Spleen (tissue), 11 donors: Measurements from ENCODE around the gene SNX1. TPM values are rescaled to one million over a fixed set of nuclear protein-coding genes. Genes with fewer than 3 reads are reported as not detected.

Experiments used
- DNase-seq: peaks from one replicate; pipeline ENCODE4 v3.0.0-alpha.2; 2020
- H3K27ac ChIP-seq, 8 donors: fragments of 200-600 bp; sonication (generic) in 7 of 8; 1 replicate in 4 of 8; 2 replicates in 4 of 8; pipeline versions ENCODE4 v1.5.0 to v1.8.0; 2016 to 2021; ENCODE audit warnings: inconsistent platforms in 4 of 8, mild to moderate bottlenecking in 4 of 8, moderate library complexity in 1 of 8
- H3K27me3 ChIP-seq, 7 donors: fragments of 200-600 bp; sonication (generic) in 6 of 7; replicated peaks in 1 of 7; 1 replicate in 4 of 7; 2 replicates in 3 of 7; pipeline versions ENCODE4 v1.5.0 to v1.8.0; 2016 to 2021; ENCODE audit warnings: inconsistent platforms in 3 of 7, mild to moderate bottlenecking in 1 of 7
- H3K36me3 ChIP-seq, 6 donors: fragments of 200-600 bp; sonication (generic) in 5 of 6; 1 replicate in 4 of 6; 2 replicates in 2 of 6; pipeline versions ENCODE4 v1.5.0 to v1.8.0; 2016 to 2021; ENCODE audit warnings: inconsistent platforms in 2 of 6
- H3K4me1 ChIP-seq, 6 donors: fragments of 200-600 bp; sonication (generic) in 5 of 6; 1 replicate in 3 of 6; 2 replicates in 3 of 6; pipeline versions ENCODE4 v1.5.0 to v1.8.0; 2016 to 2021; ENCODE audit warnings: inconsistent platforms in 3 of 6
- H3K4me3 ChIP-seq, 8 donors: fragments of 200-600 bp; sonication (generic) in 7 of 8; 1 replicate in 4 of 8; 2 replicates in 4 of 8; pipeline versions ENCODE4 v1.5.0 to v1.8.0; 2016 to 2021; ENCODE audit warnings: inconsistent platforms in 4 of 8, mild to moderate bottlenecking in 4 of 8, moderate library complexity in 2 of 8
- H3K9me3 ChIP-seq, 8 donors: fragments of 200-600 bp; sonication (generic) in 7 of 8; 1 replicate in 4 of 8; 2 replicates in 4 of 8; pipeline versions ENCODE4 v1.5.0 to v1.8.0; 2016 to 2021; ENCODE audit warnings: inconsistent platforms in 4 of 8
- POLR2A ChIP-seq, 3 donors: fragments of 450-650 bp; IDR thresholded peaks; one replicate each; pipeline ENCODE4 v1.5.1; 2017; ENCODE audit warnings: antibody characterized with exemption in 3 of 3, mild to moderate bottlenecking in 1 of 3
- POLR2AphosphoS5 ChIP-seq, 3 donors: sonication (generic); formaldehyde crosslinking; IDR thresholded peaks; one replicate each; pipeline ENCODE4 v1.5.1; 2017; ENCODE audit warnings: antibody characterized with exemption in 3 of 3
- WGBS, 5 donors: extraction: QIAGEN DNeasy Blood & Tissue Kit in 3 of 5; methylation state at CpG; one replicate each; pipeline versions ENCODE4 v1.1.5 to v1.1.7; 2013 to 2018; 5-methylcytosine and 5-hydroxymethylcytosine counted together
- intact Hi-C: fragments of 100-400 bp; cut with DNase I; formaldehyde crosslinking; loops from one replicate; pipeline ENCODE4 v1.15.0; 2023; ENCODE audit warnings: low total_unique reads
- polyA plus RNA-seq, 3 donors: library from polyadenylated mRNA; stranded (reverse); fragments of 200-250 nt; gene quantifications; one replicate each; pipeline ENCODE4 v1.2.1, GENCODE V29; 2013
- total RNA-seq, 7 donors: library from RNA; depleted of rRNA in 3 of 7; stranded (reverse); fragments of >200 nt in 3 of 7; fragmentation: NEBNext Ultra II Directional in 4 of 7; extraction: Animal tissue kit (Norgen Biotek cat#: 25700) in 4 of 7; gene quantifications; one replicate each; pipeline versions ENCODE4 v1.1.0 to v1.2.1, GENCODE V29; 2016 to 2021
- TF ChIP-seq, protein P1 (sequence below), 11 experiments: fragments of 200-600 bp in 7 of 11; fragments of 450-650 bp in 4 of 11; sonication (generic) in 4 of 11; IDR thresholded peaks in 8 of 11; conservative IDR thresholded peaks in 3 of 11; 1 replicate in 7 of 11; 2 replicates in 4 of 11; pipeline versions ENCODE4 v1.4.0 to v1.8.0; 2016 to 2021; ENCODE audit warnings: antibody characterized with exemption in 11 of 11, inconsistent platforms in 4 of 11, mild to moderate bottlenecking in 1 of 11
- donor health status: healthy with polysubstance abuse.
- donor health status: DM: no; HTN: no; CAD: no; lungs with moderate emphysema.
- donor health status: DM: no; HTN: no; CAD: no.
- donor health status: Bipolar disorder and iron deficiency.
- donor health status: healthy.
- donor health status: DM: no; HTN: no; CAD: no.
- donor health status: DM: yes; HTN: yes; CAD: no.

The SNX1 gene
- total and polyA plus RNA-seq, 10 donors = 45.5 to 161 (median 112) TPM

DNA sequence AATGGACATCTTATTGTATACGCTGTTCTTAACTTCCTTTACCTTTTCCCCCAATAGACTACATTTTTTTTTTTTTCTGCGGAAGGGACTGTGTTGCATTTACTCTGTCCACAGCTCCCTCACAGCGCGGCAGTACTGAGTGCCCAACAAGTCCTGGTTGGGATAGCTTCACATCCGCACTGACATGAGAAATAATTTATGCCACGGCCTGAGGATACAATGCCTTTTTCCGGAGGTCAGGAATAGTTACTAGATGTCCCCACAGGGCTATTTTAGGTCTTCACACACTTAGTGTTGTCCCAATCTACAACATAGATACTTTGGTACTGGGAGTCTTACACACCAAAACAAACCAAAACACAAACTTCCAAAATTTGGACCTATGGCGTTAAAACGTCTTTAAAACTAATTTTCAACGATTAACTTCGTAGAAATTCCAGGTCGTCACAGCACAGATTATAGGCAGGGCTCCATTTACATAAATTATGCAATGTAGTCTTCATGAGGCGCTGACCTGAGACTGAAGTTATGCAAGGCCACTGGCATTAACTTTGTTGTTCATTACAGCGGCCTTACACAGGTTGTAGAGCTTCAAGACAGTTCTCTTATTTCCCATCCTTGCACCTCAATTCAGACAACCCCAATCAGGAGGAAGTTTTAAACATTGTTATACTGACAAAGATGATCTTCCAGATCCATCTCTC, 68.0 kb downstream of the SNX1 start:
- peaks cover 22 to 56% (median 53%) of the 10 kb centered on the region in 6 donors for H3K4me1 ChIP-seq
- intact Hi-C loops = no loop called here
- no peaks in the 10 kb centered on the region for H3K27me3 ChIP-seq
- H3K4me3 ChIP-seq = peak overlapping the region; percentile 88 to 96 (median 92)
- 22 to 26% (median 23%) methylated on average over 14 of the region's 14 CpGs for WGBS, 5 donors
- TF ChIP-seq, protein P1, sequence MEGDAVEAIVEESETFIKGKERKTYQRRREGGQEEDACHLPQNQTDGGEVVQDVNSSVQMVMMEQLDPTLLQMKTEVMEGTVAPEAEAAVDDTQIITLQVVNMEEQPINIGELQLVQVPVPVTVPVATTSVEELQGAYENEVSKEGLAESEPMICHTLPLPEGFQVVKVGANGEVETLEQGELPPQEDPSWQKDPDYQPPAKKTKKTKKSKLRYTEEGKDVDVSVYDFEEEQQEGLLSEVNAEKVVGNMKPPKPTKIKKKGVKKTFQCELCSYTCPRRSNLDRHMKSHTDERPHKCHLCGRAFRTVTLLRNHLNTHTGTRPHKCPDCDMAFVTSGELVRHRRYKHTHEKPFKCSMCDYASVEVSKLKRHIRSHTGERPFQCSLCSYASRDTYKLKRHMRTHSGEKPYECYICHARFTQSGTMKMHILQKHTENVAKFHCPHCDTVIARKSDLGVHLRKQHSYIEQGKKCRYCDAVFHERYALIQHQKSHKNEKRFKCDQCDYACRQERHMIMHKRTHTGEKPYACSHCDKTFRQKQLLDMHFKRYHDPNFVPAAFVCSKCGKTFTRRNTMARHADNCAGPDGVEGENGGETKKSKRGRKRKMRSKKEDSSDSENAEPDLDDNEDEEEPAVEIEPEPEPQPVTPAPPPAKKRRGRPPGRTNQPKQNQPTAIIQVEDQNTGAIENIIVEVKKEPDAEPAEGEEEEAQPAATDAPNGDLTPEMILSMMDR (IDR thresholded peaks at IDR 0.05 in 8 of 11, conservative IDR thresholded peaks at IDR 0.05 in 3 of 11) = no peak
- TF ChIP-seq POLR2AphosphoS5 (IDR thresholded peaks at IDR 0.05) (no peak), POLR2A (IDR thresholded peaks at IDR 0.05) (no peak)
- DNase-seq = no peak
- peak overlapping the region; percentile 76 to 96 (median 92) for H3K27ac ChIP-seq
- peaks cover 3 to 31% (median 25%) of the 10 kb centered on the region in 6 donors for H3K36me3 ChIP-seq
- no peaks in the 10 kb centered on the region for H3K9me3 ChIP-seq

DNA sequence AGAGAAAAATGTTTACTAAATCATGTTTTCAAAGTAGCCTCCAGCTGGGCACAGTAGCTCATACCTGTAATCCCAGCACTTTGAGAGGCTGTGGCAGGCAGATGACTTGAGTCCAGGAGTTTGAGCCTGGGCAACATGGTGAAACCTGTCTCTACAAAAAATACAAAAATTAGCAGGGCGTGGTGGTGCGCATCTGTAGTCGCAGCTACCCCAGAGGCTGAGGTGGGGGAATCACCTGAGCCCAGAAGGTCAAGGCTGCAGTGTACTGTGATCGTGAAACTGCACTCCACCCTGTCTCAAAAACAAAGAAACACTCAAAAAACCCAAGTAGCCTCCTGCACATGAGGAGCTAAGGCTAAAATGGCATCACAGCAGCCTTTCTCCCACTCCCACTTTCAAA, 68.7 kb downstream of the SNX1 start:
- WGBS, 5 donors = 61 to 86% (median 74%) methylated on average over 4 of the region's 4 CpGs
- no peaks in the 10 kb centered on the region for H3K9me3 ChIP-seq
- TF ChIP-seq POLR2A (IDR thresholded peaks at IDR 0.05) (no peak), POLR2AphosphoS5 (IDR thresholded peaks at IDR 0.05) (peak in 1 of 3 donors; percentile 19)
- peak overlapping the region in 7 of 8 donors; percentile 90 to 96 (median 93) for H3K27ac ChIP-seq
- DNase-seq = no peak
- H3K36me3 ChIP-seq = peaks cover 3 to 30% (median 19%) of the 10 kb centered on the region in 6 donors
- no peaks in the 10 kb centered on the region for H3K27me3 ChIP-seq
- H3K4me1 ChIP-seq = peaks cover 22 to 50% (median 46%) of the 10 kb centered on the region in 6 donors
- H3K4me3 ChIP-seq = peak overlapping the region in 1 of 8 donors; percentile 96
- intact Hi-C loops = no loop called here

DNA sequence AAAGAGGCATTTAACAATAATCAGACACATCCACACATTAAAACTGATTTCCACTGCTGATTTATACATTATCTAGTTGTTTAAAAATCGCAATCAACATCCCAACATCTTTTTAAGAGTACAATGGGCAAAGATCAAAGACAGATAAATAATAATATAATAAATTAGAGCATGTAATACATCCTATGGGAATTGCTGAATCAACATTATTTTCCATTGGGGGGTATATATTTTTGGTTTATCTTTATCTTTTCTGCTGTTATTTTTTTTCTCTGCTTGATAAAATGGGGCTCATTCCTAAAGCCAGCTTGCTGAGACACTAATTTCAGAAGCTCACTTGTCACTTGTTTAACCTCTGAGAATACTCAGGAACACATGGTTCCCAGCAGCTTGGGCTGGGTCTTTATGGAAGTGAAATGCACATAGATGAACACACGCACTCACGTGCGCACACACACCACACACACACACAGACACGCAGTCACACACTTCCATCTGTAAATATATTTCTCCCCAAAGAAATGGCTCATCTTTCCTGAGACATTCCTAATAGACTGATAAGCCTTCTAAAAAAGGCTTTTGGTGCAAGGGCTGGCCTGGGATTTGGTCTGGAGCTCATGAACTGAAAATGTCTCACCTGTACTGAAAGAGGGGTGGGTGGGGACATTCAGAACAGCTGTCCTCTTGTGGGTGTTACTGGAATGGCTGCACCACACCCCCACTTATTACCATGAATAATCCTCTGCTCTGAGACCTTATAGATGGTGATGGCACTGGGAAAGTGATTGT, 70.5 kb downstream of the SNX1 start:
- peaks cover 12 to 31% (median 28%) of the 10 kb centered on the region in 6 donors for H3K4me1 ChIP-seq
- H3K4me3 ChIP-seq = no peak overlapping the region
- WGBS, 5 donors = 93 to 96% (median 95%) methylated on average over 5 of the region's 5 CpGs
- DNase-seq = no peak
- peaks cover 0 to 30% (median 6%) of the 10 kb centered on the region in 6 donors for H3K36me3 ChIP-seq
- no peak overlapping the region for H3K27ac ChIP-seq
- TF ChIP-seq POLR2A (IDR thresholded peaks at IDR 0.05) = no peak
- TF ChIP-seq POLR2AphosphoS5 (IDR thresholded peaks at IDR 0.05) = peak in 1 of 3 donors; percentile 12
- TF ChIP-seq, protein P1 (IDR thresholded peaks at IDR 0.05 in 8 of 11, conservative IDR thresholded peaks at IDR 0.05 in 3 of 11) = no peak
- no peaks in the 10 kb centered on the region for H3K9me3 ChIP-seq
- H3K27me3 ChIP-seq = no peaks in the 10 kb centered on the region
- intact Hi-C loops = no loop called here

DNA sequence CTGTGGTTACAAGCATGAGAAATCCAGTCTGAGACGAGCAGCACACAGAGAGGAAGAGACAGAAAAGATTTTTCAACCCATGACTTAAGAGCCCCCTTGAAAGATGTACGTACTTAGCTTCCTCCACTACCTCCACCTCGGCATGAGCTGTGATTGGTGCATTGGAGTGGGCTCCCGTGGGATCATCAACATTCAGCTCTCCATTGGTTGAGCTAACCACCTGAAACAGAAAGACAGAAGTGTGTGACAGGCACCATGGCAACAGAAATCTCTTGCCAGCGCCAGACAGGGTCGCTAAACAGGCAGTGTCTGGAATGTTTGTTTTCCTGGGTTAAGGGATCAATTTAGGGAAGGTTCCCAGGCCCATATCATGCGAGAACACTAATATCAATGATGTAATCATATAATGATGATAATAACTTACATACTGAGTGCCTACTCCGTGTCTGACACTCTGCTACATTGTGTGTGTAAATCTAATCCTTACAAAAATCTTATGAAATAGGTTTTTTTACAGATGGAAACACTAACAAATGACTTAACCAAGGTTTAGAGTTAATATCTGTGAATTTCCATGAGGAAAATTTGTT, 84.5 kb downstream of the SNX1 start:
- intact Hi-C loops = no loop called here
- TF ChIP-seq POLR2AphosphoS5 (IDR thresholded peaks at IDR 0.05) (no peak), POLR2A (IDR thresholded peaks at IDR 0.05) (no peak)
- TF ChIP-seq, protein P1 (IDR thresholded peaks at IDR 0.05 in 8 of 11, conservative IDR thresholded peaks at IDR 0.05 in 3 of 11) = no peak
- no peaks in the 10 kb centered on the region for H3K27me3 ChIP-seq
- peaks cover 0 to 9% (median 3%) of the 10 kb centered on the region in 6 donors for H3K4me1 ChIP-seq
- 61 to 75% (median 71%) methylated on average over 8 of the region's 8 CpGs for WGBS, 5 donors
- no peaks in the 10 kb centered on the region for H3K9me3 ChIP-seq
- DNase-seq = no peak
- H3K36me3 ChIP-seq = peaks cover 0 to 95% (median 10%) of the 10 kb centered on the region in 6 donors
- no peak overlapping the region for H3K4me3 ChIP-seq
- H3K27ac ChIP-seq = peak overlapping the region in 4 of 8 donors; percentile 19 to 58 (median 38)
